Fibroblast of villous mesenchyme (primary cell): ENCODE measurements around the gene LDLRAD2. TPM values are rescaled to one million over a fixed set of nuclear protein-coding genes. Genes with fewer than 3 reads are reported as not detected.
"Not testable (repeated sequence)": the region's sequence is repeated elsewhere in the genome, so short reads cannot be mapped to it uniquely, and the experiment has no call there.

Source experiments
- DNase-seq: peaks from one replicate; pipeline ENCODE4 v3.0.0-alpha.2; 2010; ENCODE audit warnings: low read depth
- H3K4me3 ChIP-seq: 2 replicates; pipeline ENCODE4 v1.5.1; 2011; ENCODE audit warnings: low read depth, mild to moderate bottlenecking, low read length
- total RNA-seq: library from RNA; depleted of rRNA; stranded (reverse); fragments of >200 nt; gene quantifications from 2 replicates; pipeline ENCODE4 v1.2.3, GENCODE V29; 2012
- TF ChIP-seq, protein P1 (sequence below): IDR thresholded peaks from 2 replicates; pipeline ENCODE4 v1.5.1; 2012; ENCODE audit warnings: low read depth, mild to moderate bottlenecking, low read length; ENCODE audit not compliant: insufficient read depth

The LDLRAD2 gene, protein sequence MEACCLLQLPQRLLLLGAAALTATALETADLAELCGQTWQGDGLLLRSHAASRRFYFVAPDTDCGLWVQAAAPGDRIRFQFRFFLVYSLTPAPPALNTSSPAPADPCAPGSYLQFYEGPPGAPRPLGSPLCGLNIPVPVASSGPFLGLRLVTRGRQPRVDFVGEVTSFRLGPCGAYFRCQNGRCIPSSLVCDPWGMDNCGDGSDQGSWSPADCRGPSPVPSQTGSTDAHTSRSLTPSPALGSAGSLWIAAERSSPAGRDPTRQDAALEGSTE
- under 0.01 TPM in 1 of 2 replicates, not detected in the other for total RNA-seq

DNA sequence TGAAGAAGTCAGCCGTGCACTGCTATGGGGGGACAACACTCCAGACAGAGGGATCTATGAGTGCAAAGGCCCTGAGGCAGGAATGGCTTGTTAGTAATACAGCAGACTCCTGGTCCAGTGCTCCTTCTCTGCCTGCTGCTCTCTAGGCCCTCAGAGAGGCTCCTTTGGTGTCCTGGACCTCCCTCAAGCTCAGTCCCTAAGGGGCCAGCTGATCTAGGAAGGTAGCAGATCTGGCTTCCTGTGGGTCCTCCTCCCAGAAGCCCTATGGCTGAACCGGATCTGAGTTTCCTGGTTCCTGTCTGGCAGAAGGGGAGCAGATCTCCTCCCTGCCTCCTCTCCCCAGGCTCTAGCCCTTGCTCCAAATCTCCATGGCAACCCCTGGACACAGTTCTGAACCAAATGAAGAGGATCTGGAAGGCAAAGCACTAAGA lies at the start of gene LDLRAD2:
TSS of gene LDLRAD2 (plus strand) at position 391 of the 431 bp plus-strand sequence. CDS start 187 bp downstream, outside the sequence.
- no peak for DNase-seq
- TF ChIP-seq, protein P1, sequence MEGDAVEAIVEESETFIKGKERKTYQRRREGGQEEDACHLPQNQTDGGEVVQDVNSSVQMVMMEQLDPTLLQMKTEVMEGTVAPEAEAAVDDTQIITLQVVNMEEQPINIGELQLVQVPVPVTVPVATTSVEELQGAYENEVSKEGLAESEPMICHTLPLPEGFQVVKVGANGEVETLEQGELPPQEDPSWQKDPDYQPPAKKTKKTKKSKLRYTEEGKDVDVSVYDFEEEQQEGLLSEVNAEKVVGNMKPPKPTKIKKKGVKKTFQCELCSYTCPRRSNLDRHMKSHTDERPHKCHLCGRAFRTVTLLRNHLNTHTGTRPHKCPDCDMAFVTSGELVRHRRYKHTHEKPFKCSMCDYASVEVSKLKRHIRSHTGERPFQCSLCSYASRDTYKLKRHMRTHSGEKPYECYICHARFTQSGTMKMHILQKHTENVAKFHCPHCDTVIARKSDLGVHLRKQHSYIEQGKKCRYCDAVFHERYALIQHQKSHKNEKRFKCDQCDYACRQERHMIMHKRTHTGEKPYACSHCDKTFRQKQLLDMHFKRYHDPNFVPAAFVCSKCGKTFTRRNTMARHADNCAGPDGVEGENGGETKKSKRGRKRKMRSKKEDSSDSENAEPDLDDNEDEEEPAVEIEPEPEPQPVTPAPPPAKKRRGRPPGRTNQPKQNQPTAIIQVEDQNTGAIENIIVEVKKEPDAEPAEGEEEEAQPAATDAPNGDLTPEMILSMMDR, result no peak
- no peak within 1 kb of the TSS for H3K4me3 ChIP-seq

DNA sequence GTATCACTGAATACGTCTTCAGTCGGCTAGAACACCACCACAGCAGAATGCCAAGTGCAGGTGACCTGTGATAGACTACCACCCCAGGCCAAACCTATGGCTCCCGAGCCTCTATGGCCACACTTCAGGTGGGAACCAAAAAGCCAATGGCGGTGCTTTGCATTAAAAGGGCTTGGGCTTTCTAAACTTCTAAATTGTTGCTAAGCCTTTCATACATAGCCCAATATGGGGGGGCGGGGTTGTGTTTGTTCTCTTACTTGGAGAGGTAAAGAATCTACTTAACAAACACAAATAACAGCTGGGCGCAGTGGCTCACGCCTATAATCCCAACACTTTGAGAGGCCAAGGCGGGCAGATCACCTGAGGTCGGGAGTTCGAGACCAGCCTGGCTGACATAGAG lies 48.8 kb upstream of the LDLRAD2 start:
- TF ChIP-seq, protein P1, result no peak
- DNase-seq, result no peak

DNA sequence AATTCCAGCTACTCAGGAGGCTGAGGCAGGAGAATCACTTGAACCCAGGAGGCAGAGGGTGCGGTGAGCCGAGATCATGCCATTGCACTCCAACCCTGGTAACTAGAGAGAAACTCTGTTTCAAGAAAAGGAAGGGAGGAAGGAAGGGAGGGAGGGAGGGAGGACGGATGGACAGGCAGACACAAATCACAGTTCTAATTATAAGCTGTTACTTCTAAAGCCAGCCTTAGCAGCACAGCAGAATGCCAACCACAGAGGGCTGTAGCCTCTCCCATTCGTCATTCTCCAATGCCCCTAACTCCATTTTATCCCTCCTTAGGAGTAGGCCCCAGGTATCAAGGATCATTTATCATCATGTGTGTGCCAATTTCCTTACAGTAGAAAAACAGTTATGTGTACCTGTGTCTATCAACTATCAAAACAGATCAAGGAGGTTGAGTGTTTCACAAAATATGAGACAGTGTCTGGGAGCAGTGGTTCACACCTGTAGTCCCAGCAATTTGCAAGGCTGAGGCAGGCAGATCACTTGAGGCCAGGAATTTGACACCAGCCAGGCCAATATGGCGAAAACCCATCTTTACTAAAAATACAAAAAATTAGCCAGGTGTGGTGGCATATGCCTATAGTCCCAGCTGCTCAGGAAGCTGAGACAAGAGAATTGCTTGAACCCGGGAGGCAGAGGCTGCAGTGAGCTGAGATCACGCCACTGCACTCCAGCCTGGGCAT lies 48.2 kb upstream of the LDLRAD2 start:
- TF ChIP-seq, protein P1, result no peak
- no peak for DNase-seq
- H3K4me3 ChIP-seq, result no peak overlapping the region

More for the DNA sequence above, 48.8 kb upstream of the LDLRAD2 start:
- H3K4me3 ChIP-seq, result no peak overlapping the region

DNA sequence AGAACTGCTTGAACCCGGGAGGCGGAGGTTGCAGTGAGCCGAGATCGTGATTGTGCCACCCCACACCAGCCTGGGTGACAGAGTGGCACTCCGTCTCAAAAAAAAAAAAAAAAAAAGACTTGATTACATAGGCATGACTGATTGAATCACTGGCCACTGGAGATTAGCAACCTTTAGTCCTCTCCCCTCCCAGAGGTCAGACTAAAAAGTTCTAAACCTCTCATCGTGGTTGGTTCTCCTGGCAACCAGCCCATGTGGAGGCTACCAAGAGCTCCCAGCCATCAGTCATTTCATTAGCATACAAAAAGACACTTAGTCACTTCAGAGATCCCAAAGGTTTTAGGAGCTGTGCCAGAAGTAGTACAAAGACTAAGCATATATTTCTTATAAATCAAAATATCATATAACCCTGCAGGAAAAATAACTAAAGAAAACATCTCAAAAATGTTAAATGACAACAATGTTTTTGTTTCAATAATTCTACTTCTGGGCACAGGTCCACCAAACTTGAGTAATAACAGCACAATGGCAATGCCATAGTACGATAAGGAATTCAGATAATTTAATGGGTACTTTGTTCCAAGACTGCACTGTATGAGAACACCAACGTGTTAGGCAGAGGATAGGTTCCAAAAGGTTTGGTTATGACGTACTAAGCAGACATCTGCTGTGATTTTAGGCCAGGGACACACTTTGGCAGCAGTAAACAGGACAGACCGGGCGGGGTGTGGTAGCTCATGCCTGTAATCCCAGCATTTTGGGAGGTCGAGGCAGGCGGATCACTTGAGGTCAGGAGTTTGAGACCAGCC lies 47.2 kb upstream of the LDLRAD2 start:
- TF ChIP-seq, protein P1, result no peak
- peak; percentile 74 for DNase-seq
- H3K4me3 ChIP-seq, result no peak overlapping the region

DNA sequence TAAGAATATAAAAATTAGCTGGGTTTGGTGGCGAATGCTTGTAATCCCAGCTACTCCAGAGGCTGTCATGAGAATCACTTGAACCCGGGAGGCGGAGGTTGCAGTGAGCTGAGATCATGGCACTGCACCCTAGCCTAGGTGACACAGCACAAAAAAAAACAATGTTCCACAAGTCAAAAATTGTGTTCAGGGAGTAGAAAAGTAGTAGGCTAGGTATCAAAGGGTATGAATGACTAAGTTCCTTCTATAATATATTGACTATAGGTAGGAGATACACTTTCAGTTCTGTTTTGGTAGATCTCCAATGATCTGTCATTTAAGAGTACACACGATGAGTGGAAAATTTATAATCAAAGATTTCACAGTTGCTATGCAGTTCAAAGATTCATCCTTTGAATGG lies 45.9 kb upstream of the LDLRAD2 start:
- DNase-seq, result no peak
- TF ChIP-seq, protein P1, result no peak
- no peak overlapping the region for H3K4me3 ChIP-seq

DNA sequence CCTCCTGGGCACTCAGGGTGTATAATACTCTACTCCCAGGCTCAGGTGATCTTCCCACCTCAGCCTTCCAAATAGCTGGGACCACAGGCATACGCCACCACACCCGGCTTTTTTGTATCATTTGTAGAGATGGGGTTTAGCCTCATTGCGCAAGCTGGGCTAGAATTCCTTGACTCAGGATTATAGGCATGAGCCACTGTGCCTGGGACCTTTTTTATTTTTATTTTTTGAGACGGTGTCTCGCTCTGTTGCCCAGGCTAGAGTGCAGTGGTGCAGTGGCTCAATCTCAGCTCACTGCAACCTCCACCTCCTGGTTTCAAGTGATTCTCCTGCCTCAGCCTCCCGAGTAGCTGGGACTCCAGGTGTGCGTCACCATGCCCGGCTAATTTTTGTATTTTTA lies 45.0 kb upstream of the LDLRAD2 start:
- H3K4me3 ChIP-seq, DNase-seq: not testable (repeated sequence)

DNA sequence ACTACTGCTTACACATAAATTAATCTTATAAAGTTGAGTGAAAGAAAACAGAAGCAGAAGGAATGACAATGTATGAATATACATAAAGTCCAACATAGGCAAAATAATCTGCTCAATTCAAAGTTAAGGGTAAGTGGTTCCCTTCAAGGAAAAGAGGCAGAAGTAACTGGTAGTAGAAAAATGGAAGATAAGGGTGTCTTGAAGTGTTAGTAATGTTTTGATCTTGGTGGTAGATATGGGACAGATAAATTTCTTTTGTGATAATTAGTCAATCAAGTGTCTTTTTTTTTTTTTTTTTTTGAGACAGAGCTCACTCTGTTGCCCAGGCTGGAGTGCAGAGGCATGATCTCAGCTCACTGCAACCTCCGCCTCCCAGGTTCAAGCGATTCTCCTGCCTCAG lies 41.9 kb upstream of the LDLRAD2 start:
- no peak for DNase-seq
- no peak overlapping the region for H3K4me3 ChIP-seq
- TF ChIP-seq, protein P1, result no peak

DNA sequence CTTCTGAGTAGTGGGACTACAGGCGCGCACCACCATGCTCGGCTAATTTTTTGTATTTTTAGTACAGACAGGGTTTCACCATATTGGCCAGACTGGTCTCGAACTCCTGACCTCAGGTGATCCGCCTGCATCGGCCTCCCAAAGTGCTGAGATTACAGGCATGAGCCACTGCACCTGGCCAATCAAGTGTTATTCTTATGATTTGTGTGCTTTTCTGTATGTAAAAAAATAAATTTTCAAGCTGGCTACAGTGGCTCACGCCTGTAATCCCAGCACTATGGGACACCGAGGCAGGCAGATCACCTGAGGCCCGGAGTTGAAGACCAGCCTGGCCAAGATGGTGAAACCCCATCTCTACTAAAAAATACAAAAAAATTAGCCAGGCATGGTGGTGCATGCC lies 41.5 kb upstream of the LDLRAD2 start:
- not testable (repeated sequence) for DNase-seq, H3K4me3 ChIP-seq

DNA sequence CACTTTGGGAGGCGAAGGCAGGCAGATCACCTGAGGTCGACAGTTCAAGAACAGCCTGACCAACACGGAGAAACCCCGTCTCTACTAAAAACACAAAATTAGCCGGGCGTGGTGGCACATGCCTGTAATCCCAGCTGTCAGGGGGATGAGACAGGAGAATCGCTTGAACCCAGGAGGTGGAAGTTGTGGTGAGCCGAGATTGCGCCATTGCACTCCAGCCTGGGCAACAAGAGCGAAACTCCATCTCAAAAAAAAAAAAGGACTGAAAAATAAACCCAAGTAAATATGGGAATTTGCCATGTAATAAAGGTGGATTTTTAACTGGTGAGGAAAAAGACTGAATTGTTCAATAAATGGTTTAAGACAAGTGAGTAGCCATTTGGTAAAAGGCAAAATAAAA lies 40.4 kb upstream of the LDLRAD2 start:
- not testable (repeated sequence) for DNase-seq, H3K4me3 ChIP-seq
